ENCODE measurements around the gene JHY. TPM values are rescaled to one million over a fixed set of nuclear protein-coding genes. Genes with fewer than 3 reads are reported as not detected.

The JHY gene
- total RNA-seq (2021; ENCODE audit: unreplicated experiment) = 4.8 TPM
- polyA plus RNA-seq (2012) = 2.1 and 2.5 TPM in 2 replicates
- percentile 48 among the genes with signal in this experiment for Bru-seq, nascent RNA
- BruChase-seq, experiment 1, labeled RNA remaining after a 6-hour chase = percentile 46 among the genes with signal in this experiment
- BruChase-seq, experiment 2, labeled RNA remaining after a 2-hour chase = percentile 47 among the genes with signal in this experiment
- long read RNA-seq, transcript JHY-201 (9 exons, 3,147 nt) = major isoform, 9 of 15 reads
- long read RNA-seq, partial matches to known transcripts = 3 of 15 reads
- long read RNA-seq, other reads (novel, unspliced or antisense) = 1 of 15 reads

DNA sequence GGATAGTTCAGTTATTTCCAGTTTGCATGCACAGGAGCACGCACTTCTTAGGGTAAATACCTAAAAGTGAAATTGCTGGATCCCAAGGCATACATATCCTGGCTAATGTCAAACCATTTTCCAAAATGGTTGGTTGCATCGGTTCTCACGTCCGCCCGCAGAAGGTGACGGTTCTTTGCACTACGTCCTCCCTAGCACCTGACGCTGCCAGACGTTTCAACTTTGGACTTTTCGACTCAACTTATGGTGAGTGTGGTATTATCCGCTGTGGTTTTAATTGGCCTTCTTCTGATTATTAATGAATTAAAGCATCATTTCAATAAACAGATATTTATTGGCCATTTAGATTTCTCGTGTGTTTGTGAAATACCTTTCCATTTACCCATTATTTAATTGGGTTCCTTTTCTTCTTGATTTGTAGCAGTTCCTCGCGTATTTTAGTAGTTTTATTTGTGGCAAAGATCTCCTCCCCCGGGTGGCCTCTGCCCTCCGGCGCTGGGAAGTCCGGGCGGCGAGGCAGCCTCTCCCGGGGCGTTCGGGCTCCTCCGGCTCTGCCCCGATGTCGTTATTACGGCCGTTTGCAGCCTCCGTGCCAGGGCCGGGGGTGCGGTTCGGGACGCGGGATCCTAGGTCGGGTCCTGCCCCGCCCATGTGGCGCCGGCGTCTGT lies at the start of gene JHY:
JHY (plus strand) TSS at position 571 of the 668 bp plus-strand sequence. CDS start 3,091 bp downstream, outside the sequence.
- H3K27me3 ChIP-seq (ENCODE audit: insufficient read depth, low read length) = no peaks in the 10 kb centered on the region
- H3K9me2 ChIP-seq (ENCODE audit: insufficient read depth) = no peaks in the 10 kb centered on the region
- ATAC-seq = peak; percentile 80
- TF ChIP-seq, protein P1, sequence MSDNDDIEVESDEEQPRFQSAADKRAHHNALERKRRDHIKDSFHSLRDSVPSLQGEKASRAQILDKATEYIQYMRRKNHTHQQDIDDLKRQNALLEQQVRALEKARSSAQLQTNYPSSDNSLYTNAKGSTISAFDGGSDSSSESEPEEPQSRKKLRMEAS (IDR thresholded peaks at IDR 0.05) = 0 out of 2 replicates have a peak, but pooled peaks have one; percentile 16
- TF ChIP-seq SIN3A (IDR thresholded peaks at IDR 0.05; ENCODE audit: low read depth) = no peak
- peak within 1 kb of the TSS; percentile 67 for H3K9ac ChIP-seq (ENCODE audit: low read length)
- H3K4me3 ChIP-seq (replicated peaks in 1 of 2; ENCODE audit: low read depth in 1 of 2, low read length in 2 of 2) = peak within 1 kb of the TSS; percentile 63 to 76
- BruUV-seq (replicated peaks) = TSS peak; percentile 38
- no peak for DNase-seq (ENCODE audit: low read depth, low spot score)
- H3K27ac ChIP-seq (ENCODE audit: low read depth, low read length) = peak within 1 kb of the TSS; percentile 82
- intact Hi-C loops (cut with micrococcal nuclease) = no loop called here
- peak within 1 kb of the TSS; percentile 93 for H3K4me2 ChIP-seq (ENCODE audit: low read length)
- H2AFZ ChIP-seq (ENCODE audit: low read depth, low read length, poor library complexity, severe bottlenecking) = peak within 1 kb of the TSS; percentile 59
- H3K36me3 ChIP-seq (ENCODE audit: control insufficient read depth in 1 of 2, insufficient read depth in 2 of 2, low read length in 2 of 2) = no peaks in the 10 kb centered on the region
- H4K20me1 ChIP-seq (ENCODE audit: insufficient read depth) = no peaks in the 10 kb centered on the region
- ChIA-PET RAD21 (ENCODE audit: low non-redundant PET in 1 of 2, low total read pairs in 2 of 2, uncharacterized antibody in 2 of 2, unreplicated experiment in 2 of 2) (no interaction called here), CTCF (interaction anchor here (1.3 kb wide), 1 partner anchor 18 kb away, joined by 6 read pairs; no protein-coding TSS in a partner anchor), POLR2A (no interaction called here)
- H3K79me2 ChIP-seq (ENCODE audit: insufficient read depth, low read length) = no peaks in the 10 kb centered on the region
- H3K9me3 ChIP-seq (ENCODE audit: control insufficient read depth in 1 of 2, insufficient read depth in 1 of 2, low read depth in 1 of 2, low read length in 2 of 2) = no peaks in the 10 kb centered on the region
- peaks cover 7 to 14% of the 10 kb centered on the region in 2 experiments for H3K4me1 ChIP-seq (ENCODE audit: control insufficient read depth in 1 of 2, insufficient read depth in 2 of 2, low read length in 2 of 2)

DNA sequence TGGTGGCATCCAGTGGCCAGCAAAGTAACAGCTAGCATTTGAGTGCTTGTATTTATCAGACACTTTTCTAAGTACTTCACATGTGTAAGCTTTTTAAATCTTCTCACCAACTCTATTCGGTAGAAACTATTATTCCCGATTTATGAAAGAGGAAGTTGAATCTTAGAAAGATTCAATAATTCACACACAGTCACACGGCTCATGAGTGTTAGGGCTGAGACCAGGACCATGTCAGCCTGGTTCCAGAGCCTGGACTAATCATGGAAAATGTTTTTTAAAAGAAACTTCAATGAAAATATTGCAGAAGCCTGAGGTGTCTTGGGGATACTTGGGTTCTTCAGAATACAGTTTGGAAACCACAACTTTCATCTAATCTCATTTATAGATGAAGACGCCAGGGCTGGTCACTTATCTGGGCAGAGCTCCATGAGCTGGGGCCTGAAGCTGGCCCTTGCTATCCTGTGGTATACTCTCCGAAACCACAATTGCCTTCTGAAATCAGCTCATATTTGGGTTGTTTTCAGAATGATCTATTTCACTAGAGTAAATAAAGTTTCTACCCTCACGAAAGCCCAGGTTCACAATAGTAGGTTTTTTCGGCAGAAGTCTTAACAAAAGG lies 48.6 kb upstream of the JHY start:
- Histone ChIP-seq H3K36me3 (ENCODE audit: control insufficient read depth in 1 of 2, insufficient read depth in 2 of 2, low read length in 2 of 2) (no peaks in the 10 kb centered on the region), H3K4me2 (ENCODE audit: low read length) (no peak overlapping the region), H3K27me3 (ENCODE audit: insufficient read depth, low read length) (no peaks in the 10 kb centered on the region; the same call in 1 of the 2 replicates), H3K27ac (ENCODE audit: low read depth, low read length) (no peak overlapping the region), H3K9me2 (ENCODE audit: insufficient read depth) (no peaks in the 10 kb centered on the region), H3K9ac (ENCODE audit: low read length) (no peak overlapping the region), H3K79me2 (ENCODE audit: insufficient read depth, low read length) (no peaks in the 10 kb centered on the region), H2AFZ (ENCODE audit: low read depth, low read length, poor library complexity, severe bottlenecking) (no peak overlapping the region), H3K9me3 (ENCODE audit: control insufficient read depth in 1 of 2, insufficient read depth in 1 of 2, low read depth in 1 of 2, low read length in 2 of 2) (no peaks in the 10 kb centered on the region), H3K4me3 (replicated peaks in 1 of 2; ENCODE audit: low read depth in 1 of 2, low read length in 2 of 2) (no peak overlapping the region), H4K20me1 (ENCODE audit: insufficient read depth) (no peaks in the 10 kb centered on the region), H3K4me1 (ENCODE audit: control insufficient read depth in 1 of 2, insufficient read depth in 2 of 2, low read length in 2 of 2) (no peaks in the 10 kb centered on the region)
- intact Hi-C loops (cut with micrococcal nuclease) = no loop called here
- POLR2A ChIA-PET = no interaction called here
- ATAC-seq (no peak), DNase-seq (ENCODE audit: low read depth, low spot score) (no peak)
- RAD21 ChIA-PET (ENCODE audit: low non-redundant PET in 1 of 2, low total read pairs in 2 of 2, uncharacterized antibody in 2 of 2, unreplicated experiment in 2 of 2) = no interaction called here
- BruUV-seq (replicated peaks) = no TSS peak
- CTCF ChIA-PET = interaction anchor here (1.1 kb wide), 1 partner anchor 38 kb away, joined by 3 read pairs; no protein-coding TSS in a partner anchor
- TF ChIP-seq TCF7L2 (IDR thresholded peaks at IDR 0.05; ENCODE audit: borderline replicate concordance, extremely low read depth, insufficient read depth, insufficient read length) (no peak), SP1 (IDR thresholded peaks at IDR 0.05; ENCODE audit: low read depth) (no peak), SIN3A (IDR thresholded peaks at IDR 0.05; ENCODE audit: low read depth) (no peak), FOSL1 (IDR thresholded peaks at IDR 0.05; ENCODE audit: low read depth) (no peak), JUND (IDR thresholded peaks at IDR 0.05) (no peak), ELF1 (IDR thresholded peaks at IDR 0.05; ENCODE audit: borderline replicate concordance, low read depth) (no peak), ZNF274 (IDR thresholded peaks at IDR 0.05; ENCODE audit: low read depth, low read length) (no peak), POLR2AphosphoS5 (IDR thresholded peaks at IDR 0.05; ENCODE audit: low read depth, low read length) (no peak), EZH2phosphoT487 (IDR thresholded peaks at IDR 0.05; ENCODE audit: borderline replicate concordance) (no peak), POLR2A (IDR thresholded peaks at IDR 0.05; ENCODE audit: borderline replicate concordance, extremely low read depth, insufficient read depth, insufficient read length) (no peak), CEBPB (IDR thresholded peaks at IDR 0.05; ENCODE audit: low read depth) (no peak)
- TF ChIP-seq, protein P2, sequence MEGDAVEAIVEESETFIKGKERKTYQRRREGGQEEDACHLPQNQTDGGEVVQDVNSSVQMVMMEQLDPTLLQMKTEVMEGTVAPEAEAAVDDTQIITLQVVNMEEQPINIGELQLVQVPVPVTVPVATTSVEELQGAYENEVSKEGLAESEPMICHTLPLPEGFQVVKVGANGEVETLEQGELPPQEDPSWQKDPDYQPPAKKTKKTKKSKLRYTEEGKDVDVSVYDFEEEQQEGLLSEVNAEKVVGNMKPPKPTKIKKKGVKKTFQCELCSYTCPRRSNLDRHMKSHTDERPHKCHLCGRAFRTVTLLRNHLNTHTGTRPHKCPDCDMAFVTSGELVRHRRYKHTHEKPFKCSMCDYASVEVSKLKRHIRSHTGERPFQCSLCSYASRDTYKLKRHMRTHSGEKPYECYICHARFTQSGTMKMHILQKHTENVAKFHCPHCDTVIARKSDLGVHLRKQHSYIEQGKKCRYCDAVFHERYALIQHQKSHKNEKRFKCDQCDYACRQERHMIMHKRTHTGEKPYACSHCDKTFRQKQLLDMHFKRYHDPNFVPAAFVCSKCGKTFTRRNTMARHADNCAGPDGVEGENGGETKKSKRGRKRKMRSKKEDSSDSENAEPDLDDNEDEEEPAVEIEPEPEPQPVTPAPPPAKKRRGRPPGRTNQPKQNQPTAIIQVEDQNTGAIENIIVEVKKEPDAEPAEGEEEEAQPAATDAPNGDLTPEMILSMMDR (IDR thresholded peaks at IDR 0.05 in 2 of 3, conservative IDR thresholded peaks at IDR 0.05 in 1 of 3; ENCODE audit: borderline replicate concordance in 1 of 3, insufficient read depth in 1 of 3, low read depth in 2 of 3, low read length in 2 of 3) = no peak
- TF ChIP-seq, protein P3, sequence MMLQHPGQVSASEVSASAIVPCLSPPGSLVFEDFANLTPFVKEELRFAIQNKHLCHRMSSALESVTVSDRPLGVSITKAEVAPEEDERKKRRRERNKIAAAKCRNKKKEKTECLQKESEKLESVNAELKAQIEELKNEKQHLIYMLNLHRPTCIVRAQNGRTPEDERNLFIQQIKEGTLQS (IDR thresholded peaks at IDR 0.05) = no peak
